Measurements from ENCODE around the gene TK2.

- TF ChIP-seq CTCF (IDR thresholded peaks at IDR 0.05) = no peak
- TF ChIP-seq POLR2A (IDR thresholded peaks at IDR 0.05) = no peak
Measured at GRCh38 chr16:66520406-66521170, 29.3 kb downstream of the TK2 start.

All from heart left ventricle (tissue), 13 donors.